ENCODE results near the gene SPRY4.
"Not testable (repeated sequence)": the region's sequence is repeated elsewhere in the genome, so short reads cannot be mapped to it uniquely, and the experiment has no call there.

SPRY4 gene, protein sequence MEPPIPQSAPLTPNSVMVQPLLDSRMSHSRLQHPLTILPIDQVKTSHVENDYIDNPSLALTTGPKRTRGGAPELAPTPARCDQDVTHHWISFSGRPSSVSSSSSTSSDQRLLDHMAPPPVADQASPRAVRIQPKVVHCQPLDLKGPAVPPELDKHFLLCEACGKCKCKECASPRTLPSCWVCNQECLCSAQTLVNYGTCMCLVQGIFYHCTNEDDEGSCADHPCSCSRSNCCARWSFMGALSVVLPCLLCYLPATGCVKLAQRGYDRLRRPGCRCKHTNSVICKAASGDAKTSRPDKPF

DNA sequence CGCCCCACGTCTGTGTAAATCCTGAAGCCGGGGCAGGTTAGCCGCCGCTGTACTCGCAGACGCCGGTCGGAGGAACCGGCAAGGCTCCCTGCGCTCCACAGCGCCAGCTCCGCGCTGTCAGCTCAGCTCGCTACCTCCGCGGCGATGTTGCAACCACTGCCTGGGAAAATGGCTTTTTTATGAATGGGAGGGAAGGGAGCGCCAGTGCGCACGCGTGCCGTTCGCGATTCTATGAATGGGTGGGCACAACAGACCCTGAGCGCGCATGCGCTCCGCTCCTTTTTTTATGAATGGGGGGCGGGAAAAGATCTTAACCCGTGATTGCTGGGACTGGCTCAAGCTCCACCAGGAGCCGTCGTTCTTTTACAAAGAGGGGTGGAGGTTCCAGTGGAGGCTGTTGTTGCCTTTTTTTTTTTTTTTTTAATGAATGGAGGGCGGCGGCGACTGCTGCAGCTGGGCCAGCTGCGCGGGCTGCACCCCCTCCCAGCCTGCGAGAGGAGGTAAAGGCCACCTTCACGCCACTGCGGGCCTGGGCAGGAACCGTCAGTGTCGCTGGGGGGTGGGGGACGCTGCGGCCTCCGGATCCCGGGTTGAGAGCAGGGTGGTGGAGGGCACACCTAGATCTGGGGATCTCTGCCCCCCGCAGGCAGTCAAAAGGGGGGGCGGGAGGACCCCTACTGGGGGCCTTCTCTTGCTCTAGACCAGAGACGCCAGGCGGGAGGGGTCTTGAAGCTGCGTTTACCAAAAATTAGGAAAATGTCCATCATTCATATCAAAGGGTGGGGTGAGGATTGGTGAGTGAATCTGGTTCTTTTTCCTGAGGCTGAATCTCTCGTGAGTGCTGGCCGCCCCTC is at the start of gene SPRY4:
Gene SPRY4, minus strand, starts transcription at position 151 of the 854 bp plus-strand sequence. CDS start 9,913 bp downstream, outside the sequence.
- Histone ChIP-seq H3K9ac (ENCODE audit: low read length) (peak within 1 kb of the TSS; percentile 44), H3K27me3 (ENCODE audit: control insufficient read depth in 1 of 2, insufficient read depth in 2 of 2, low read length in 2 of 2) (peaks cover 13 to 29% of the 10 kb centered on the region in 2 donors), H3K4me3 (ENCODE audit: low read depth in 1 of 2, low read length in 2 of 2) (peak within 1 kb of the TSS; percentile 62 to 76), H3K9me3 (ENCODE audit: low read length) (no peaks in the 10 kb centered on the region), H3K27ac (ENCODE audit: low read depth, low read length) (peak within 1 kb of the TSS; percentile 76), H3K36me3 (ENCODE audit: insufficient read depth, low read length) (no peaks in the 10 kb centered on the region), H3K4me1 (ENCODE audit: insufficient read depth, low read length) (peaks cover 8% of the 10 kb centered on the region)

DNA sequence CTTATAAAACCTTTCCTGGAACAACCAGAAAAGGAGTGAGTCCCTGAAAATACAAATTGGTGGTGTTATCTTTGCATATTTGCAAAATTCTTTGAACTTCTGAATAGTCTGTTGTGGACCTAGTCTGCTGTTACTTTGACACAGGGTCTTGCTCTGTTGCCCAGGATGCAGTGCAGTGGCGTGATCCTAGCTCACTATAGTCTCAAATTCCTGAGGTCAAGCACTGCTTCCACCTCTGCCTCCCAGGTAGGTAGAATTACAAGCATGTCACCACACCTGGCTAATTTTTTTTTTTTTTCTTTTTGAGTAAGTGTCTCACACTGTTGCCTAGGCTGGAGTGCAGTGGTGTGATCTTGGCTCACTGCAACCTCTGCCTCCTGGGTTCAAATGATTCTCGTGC is 43.7 kb upstream of the SPRY4 start:
- Histone ChIP-seq H3K27me3 (ENCODE audit: control insufficient read depth in 1 of 2, insufficient read depth in 2 of 2, low read length in 2 of 2) (no peaks in the 10 kb centered on the region), H3K9me3 (ENCODE audit: low read length) (no peaks in the 10 kb centered on the region), H3K27ac (ENCODE audit: low read depth, low read length) (no peak overlapping the region), H3K4me3 (ENCODE audit: low read depth in 1 of 2, low read length in 2 of 2) (no peak overlapping the region), H3K4me1 (ENCODE audit: insufficient read depth, low read length) (no peaks in the 10 kb centered on the region), H3K9ac (ENCODE audit: low read length) (no peak overlapping the region), H3K36me3 (ENCODE audit: insufficient read depth, low read length) (no peaks in the 10 kb centered on the region)

GRCh38 chr5:142366007-142366406 is 41.2 kb upstream of the SPRY4 start:
- Histone ChIP-seq H3K36me3 (ENCODE audit: insufficient read depth, low read length) (no peaks in the 10 kb centered on the region), H3K9me3 (ENCODE audit: low read length) (no peaks in the 10 kb centered on the region), H3K9ac (ENCODE audit: low read length) (no peak overlapping the region), H3K4me3 (ENCODE audit: low read depth in 1 of 2, low read length in 2 of 2) (no peak overlapping the region), H3K27ac (ENCODE audit: low read depth, low read length) (no peak overlapping the region), H3K4me1 (ENCODE audit: insufficient read depth, low read length) (peaks cover 7% of the 10 kb centered on the region), H3K27me3 (ENCODE audit: control insufficient read depth in 1 of 2, insufficient read depth in 2 of 2, low read length in 2 of 2) (no peaks in the 10 kb centered on the region)

- H3K9ac ChIP-seq (ENCODE audit: low read length), result no peak overlapping the region
- H3K4me1 ChIP-seq (ENCODE audit: insufficient read depth, low read length), result peaks cover 7% of the 10 kb centered on the region
- no peaks in the 10 kb centered on the region for H3K27me3 ChIP-seq (ENCODE audit: control insufficient read depth in 1 of 2, insufficient read depth in 2 of 2, low read length in 2 of 2)
- H3K27ac ChIP-seq (ENCODE audit: low read depth, low read length), result no peak overlapping the region
- H3K36me3 ChIP-seq (ENCODE audit: insufficient read depth, low read length), result no peaks in the 10 kb centered on the region
- no peaks in the 10 kb centered on the region for H3K9me3 ChIP-seq (ENCODE audit: low read length)
- no peak overlapping the region for H3K4me3 ChIP-seq (ENCODE audit: low read depth in 1 of 2, low read length in 2 of 2)
Observed at GRCh38 chr5:142364251-142365145, 39.7 kb upstream of the SPRY4 start.

DNA sequence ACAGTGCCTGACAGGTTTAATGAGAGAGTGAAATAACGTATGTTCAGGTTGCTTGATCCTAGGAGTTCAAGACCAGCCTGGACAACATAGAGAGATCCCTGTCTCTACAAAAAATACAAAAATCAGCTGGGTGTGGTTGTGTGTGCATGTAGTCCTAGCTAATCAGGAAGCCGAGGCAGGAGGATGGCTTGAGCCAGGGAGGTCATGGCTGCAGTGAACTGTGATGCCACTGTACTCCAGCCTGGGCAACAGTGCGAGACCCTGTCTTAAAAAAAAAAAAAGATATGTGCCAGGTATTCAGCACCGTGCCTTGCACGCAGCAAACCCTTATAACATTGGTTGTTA is 38.8 kb upstream of the SPRY4 start:
- H3K9ac ChIP-seq (ENCODE audit: low read length), result no peak overlapping the region
- peaks cover 7% of the 10 kb centered on the region for H3K4me1 ChIP-seq (ENCODE audit: insufficient read depth, low read length)
- no peak overlapping the region for H3K27ac ChIP-seq (ENCODE audit: low read depth, low read length)

DNA sequence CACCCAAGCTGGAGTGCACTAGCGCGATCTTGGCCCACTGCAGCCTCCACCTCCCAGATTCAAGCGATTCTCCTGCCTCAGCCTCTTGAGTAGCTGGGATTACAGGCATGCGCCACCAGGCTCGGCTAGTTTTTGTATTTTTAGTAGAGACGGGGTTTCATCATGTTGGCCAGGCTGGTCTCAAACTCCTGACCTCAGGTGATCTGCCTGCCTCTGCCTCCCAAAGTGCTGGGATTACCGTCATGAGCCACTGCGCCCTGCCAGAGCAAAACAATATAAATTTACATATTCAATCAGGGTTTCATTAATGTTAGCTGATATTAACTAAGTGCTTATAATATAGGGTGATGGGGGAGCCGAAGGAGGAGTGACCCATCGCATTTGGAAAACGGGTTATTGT is 37.4 kb upstream of the SPRY4 start:
- peaks cover 17% of the 10 kb centered on the region for H3K4me1 ChIP-seq (ENCODE audit: insufficient read depth, low read length)
- not testable (repeated sequence) for H3K27ac ChIP-seq (ENCODE audit: low read depth, low read length); H3K9me3 ChIP-seq (ENCODE audit: low read length)

More for the DNA sequence above, 38.8 kb upstream of the SPRY4 start:
- no peak overlapping the region for H3K4me3 ChIP-seq (ENCODE audit: low read depth in 1 of 2, low read length in 2 of 2)
- no peaks in the 10 kb centered on the region for H3K9me3 ChIP-seq (ENCODE audit: low read length)
- H3K27me3 ChIP-seq (ENCODE audit: control insufficient read depth in 1 of 2, insufficient read depth in 2 of 2, low read length in 2 of 2), result no peaks in the 10 kb centered on the region
- H3K36me3 ChIP-seq (ENCODE audit: insufficient read depth, low read length), result no peaks in the 10 kb centered on the region

DNA sequence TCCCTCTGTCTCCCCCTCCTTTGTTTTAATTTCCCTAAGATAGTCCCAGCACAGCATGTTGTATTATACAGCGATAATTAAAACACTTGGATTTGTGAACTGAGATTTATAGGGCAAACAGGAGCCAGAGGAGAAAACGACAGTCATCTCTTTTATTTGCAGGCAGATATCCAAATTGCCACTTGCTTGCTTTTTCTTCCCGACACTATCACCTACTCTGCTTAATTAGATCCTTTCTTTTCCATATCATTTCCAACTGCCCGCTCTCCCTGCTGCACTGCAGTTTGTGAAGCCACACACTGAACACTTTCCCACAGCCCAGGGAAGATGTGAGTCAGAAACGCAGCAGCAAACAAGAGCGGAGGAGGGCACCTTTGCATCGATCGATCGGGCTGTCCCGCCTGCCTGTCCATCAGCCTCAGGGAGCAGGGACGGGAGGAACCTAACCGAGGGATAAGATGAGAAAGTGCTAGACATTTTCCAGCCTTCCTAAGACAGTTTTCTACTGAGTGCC is 35.8 kb upstream of the SPRY4 start:
- Histone ChIP-seq H3K27me3 (ENCODE audit: control insufficient read depth in 1 of 2, insufficient read depth in 2 of 2, low read length in 2 of 2) (no peaks in the 10 kb centered on the region), H3K4me3 (ENCODE audit: low read depth in 1 of 2, low read length in 2 of 2) (no peak overlapping the region), H3K4me1 (ENCODE audit: insufficient read depth, low read length) (peaks cover 17% of the 10 kb centered on the region), H3K9me3 (ENCODE audit: low read length) (no peaks in the 10 kb centered on the region), H3K36me3 (ENCODE audit: insufficient read depth, low read length) (no peaks in the 10 kb centered on the region), H3K9ac (ENCODE audit: low read length) (no peak overlapping the region), H3K27ac (ENCODE audit: low read depth, low read length) (no peak overlapping the region)

More for the DNA sequence above, 37.4 kb upstream of the SPRY4 start:
- not testable (repeated sequence) for H3K9ac ChIP-seq (ENCODE audit: low read length); H3K27me3 ChIP-seq (ENCODE audit: control insufficient read depth in 1 of 2, insufficient read depth in 2 of 2, low read length in 2 of 2); H3K4me3 ChIP-seq (ENCODE audit: low read depth in 1 of 2, low read length in 2 of 2); H3K36me3 ChIP-seq (ENCODE audit: insufficient read depth, low read length)

- Histone ChIP-seq H3K4me1 (ENCODE audit: insufficient read depth, low read length) (peaks cover 17% of the 10 kb centered on the region), H3K9me3 (ENCODE audit: low read length) (no peaks in the 10 kb centered on the region), H3K27me3 (ENCODE audit: control insufficient read depth in 1 of 2, insufficient read depth in 2 of 2, low read length in 2 of 2) (no peaks in the 10 kb centered on the region), H3K4me3 (ENCODE audit: low read depth in 1 of 2, low read length in 2 of 2) (no peak overlapping the region), H3K27ac (ENCODE audit: low read depth, low read length) (no peak overlapping the region), H3K9ac (ENCODE audit: low read length) (no peak overlapping the region), H3K36me3 (ENCODE audit: insufficient read depth, low read length) (no peaks in the 10 kb centered on the region)
Observed at GRCh38 chr5:142360051-142360498, 35.3 kb upstream of the SPRY4 start.

- Histone ChIP-seq H3K9me3 (ENCODE audit: low read length) (no peaks in the 10 kb centered on the region), H3K36me3 (ENCODE audit: insufficient read depth, low read length) (no peaks in the 10 kb centered on the region), H3K4me3 (ENCODE audit: low read depth in 1 of 2, low read length in 2 of 2) (no peak overlapping the region), H3K27me3 (ENCODE audit: control insufficient read depth in 1 of 2, insufficient read depth in 2 of 2, low read length in 2 of 2) (no peaks in the 10 kb centered on the region), H3K9ac (ENCODE audit: low read length) (no peak overlapping the region), H3K27ac (ENCODE audit: low read depth, low read length) (no peak overlapping the region), H3K4me1 (ENCODE audit: insufficient read depth, low read length) (peaks cover 17% of the 10 kb centered on the region)
Observed at GRCh38 chr5:142358648-142359047, 33.8 kb upstream of the SPRY4 start.

DNA sequence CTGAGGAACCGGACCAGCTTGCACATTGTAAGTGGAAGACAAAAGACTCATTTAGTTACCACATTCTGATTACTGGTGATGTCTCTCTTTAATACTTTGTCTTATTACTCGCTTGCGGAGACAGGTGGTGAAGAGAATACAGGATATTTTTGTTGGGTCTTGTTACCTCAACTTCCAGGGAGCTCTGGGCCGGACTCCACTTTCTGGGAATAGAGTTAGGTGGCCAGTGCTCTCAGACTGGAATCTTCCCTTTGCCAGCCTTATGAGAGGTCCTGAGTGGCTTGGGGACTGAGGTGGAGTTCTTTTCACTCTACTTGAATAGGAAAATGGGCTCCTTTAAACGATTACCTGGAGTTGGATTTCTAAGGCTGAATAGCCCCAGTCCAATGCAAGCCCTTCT is 33.3 kb upstream of the SPRY4 start:
- Histone ChIP-seq H3K4me1 (ENCODE audit: insufficient read depth, low read length) (peaks cover 17% of the 10 kb centered on the region), H3K27ac (ENCODE audit: low read depth, low read length) (no peak overlapping the region), H3K4me3 (ENCODE audit: low read depth in 1 of 2, low read length in 2 of 2) (peak overlapping the region in 1 of 2 donors; percentile 70), H3K9me3 (ENCODE audit: low read length) (no peaks in the 10 kb centered on the region), H3K9ac (ENCODE audit: low read length) (no peak overlapping the region), H3K36me3 (ENCODE audit: insufficient read depth, low read length) (no peaks in the 10 kb centered on the region), H3K27me3 (ENCODE audit: control insufficient read depth in 1 of 2, insufficient read depth in 2 of 2, low read length in 2 of 2) (no peaks in the 10 kb centered on the region)
